ENCODE measurements around the gene AP2A2. TPM values are rescaled to one million over a fixed set of nuclear protein-coding genes. Genes with fewer than 3 reads are reported as not detected.

The AP2A2 gene
- total and polyA plus RNA-seq, 2 donors (not counting 1 experiment from before 2014, with no cell fraction given), result 53.1 to 57.0 TPM

- Histone ChIP-seq H3K4me2 (replicated peaks; ENCODE audit: low read depth, low read length, poor library complexity, severe bottlenecking) (no peak overlapping the region), H4K20me1 (ENCODE audit: control insufficient read depth, insufficient read depth, low read length, poor library complexity, severe bottlenecking) (no peaks in the 10 kb centered on the region), H3K4me3 (ENCODE audit: control extremely low read depth in 1 of 5, extremely low read depth in 1 of 5, insufficient read depth in 1 of 5, low read depth in 2 of 5, low read length in 4 of 5) (no peak overlapping the region), H2AFZ (ENCODE audit: insufficient read depth, low read depth, low read length, poor library complexity, severe bottlenecking) (no peak overlapping the region), H3K79me2 (ENCODE audit: control insufficient read depth, insufficient read depth, low read length) (no peaks in the 10 kb centered on the region), H3K27ac (ENCODE audit: low read length in 2 of 2) (no peak overlapping the region), H3K9ac (ENCODE audit: low read length) (no peak overlapping the region), H3K27me3 (replicated peaks in 1 of 4; ENCODE audit: control extremely low read depth in 1 of 4, control insufficient read depth in 3 of 4, insufficient read depth in 4 of 4, low read length in 3 of 4) (peaks cover 0 to 4% (median 0%) of the 10 kb centered on the region in 4 experiments), H3K9me3 (ENCODE audit: control extremely low read depth in 1 of 3, control insufficient read depth in 2 of 3, insufficient read depth in 1 of 3, low read length in 2 of 3) (peaks cover 0 to 7% (median 2%) of the 10 kb centered on the region in 3 donors), H3K36me3 (replicated peaks in 1 of 2; ENCODE audit: control extremely low read depth in 1 of 2, control insufficient read depth in 1 of 2, extremely low read depth in 1 of 2, insufficient read depth in 2 of 2, low read length in 1 of 2) (no peaks in the 10 kb centered on the region), H3K4me1 (ENCODE audit: control insufficient read depth in 2 of 2, insufficient read depth in 2 of 2, low read length in 2 of 2) (no peaks in the 10 kb centered on the region)
- Mint-ChIP-seq H3K27me3 (peaks cover 19% of the 10 kb centered on the region), H3K9me3 (ENCODE audit: insufficient read depth) (no peaks in the 10 kb centered on the region), H3K4me1 (no peaks in the 10 kb centered on the region), H3K27ac (no peak overlapping the region), H3K4me3 (no peak overlapping the region)
- no peak for TF ChIP-seq EZH2 (IDR thresholded peaks at IDR 0.05; ENCODE audit: borderline replicate concordance, insufficient read depth, low read depth, low read length, poor library complexity, severe bottlenecking)
- TF ChIP-seq, protein P1, sequence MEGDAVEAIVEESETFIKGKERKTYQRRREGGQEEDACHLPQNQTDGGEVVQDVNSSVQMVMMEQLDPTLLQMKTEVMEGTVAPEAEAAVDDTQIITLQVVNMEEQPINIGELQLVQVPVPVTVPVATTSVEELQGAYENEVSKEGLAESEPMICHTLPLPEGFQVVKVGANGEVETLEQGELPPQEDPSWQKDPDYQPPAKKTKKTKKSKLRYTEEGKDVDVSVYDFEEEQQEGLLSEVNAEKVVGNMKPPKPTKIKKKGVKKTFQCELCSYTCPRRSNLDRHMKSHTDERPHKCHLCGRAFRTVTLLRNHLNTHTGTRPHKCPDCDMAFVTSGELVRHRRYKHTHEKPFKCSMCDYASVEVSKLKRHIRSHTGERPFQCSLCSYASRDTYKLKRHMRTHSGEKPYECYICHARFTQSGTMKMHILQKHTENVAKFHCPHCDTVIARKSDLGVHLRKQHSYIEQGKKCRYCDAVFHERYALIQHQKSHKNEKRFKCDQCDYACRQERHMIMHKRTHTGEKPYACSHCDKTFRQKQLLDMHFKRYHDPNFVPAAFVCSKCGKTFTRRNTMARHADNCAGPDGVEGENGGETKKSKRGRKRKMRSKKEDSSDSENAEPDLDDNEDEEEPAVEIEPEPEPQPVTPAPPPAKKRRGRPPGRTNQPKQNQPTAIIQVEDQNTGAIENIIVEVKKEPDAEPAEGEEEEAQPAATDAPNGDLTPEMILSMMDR (IDR thresholded peaks at IDR 0.05), result no peak
- intact Hi-C loops (cut with micrococcal nuclease), result no loop called here
- ATAC-seq (ENCODE audit: low read depth) (no peak), DNase-seq (no peak)
- ChIA-PET POLR2A (no interaction called here), CTCF (no interaction called here)
- 94% methylated on average over 10 of the region's 16 CpGs for WGBS (ENCODE audit: insufficient coverage)
Measured at GRCh38 chr11:1057806-1058205, 132.1 kb downstream of the AP2A2 start.

DNA sequence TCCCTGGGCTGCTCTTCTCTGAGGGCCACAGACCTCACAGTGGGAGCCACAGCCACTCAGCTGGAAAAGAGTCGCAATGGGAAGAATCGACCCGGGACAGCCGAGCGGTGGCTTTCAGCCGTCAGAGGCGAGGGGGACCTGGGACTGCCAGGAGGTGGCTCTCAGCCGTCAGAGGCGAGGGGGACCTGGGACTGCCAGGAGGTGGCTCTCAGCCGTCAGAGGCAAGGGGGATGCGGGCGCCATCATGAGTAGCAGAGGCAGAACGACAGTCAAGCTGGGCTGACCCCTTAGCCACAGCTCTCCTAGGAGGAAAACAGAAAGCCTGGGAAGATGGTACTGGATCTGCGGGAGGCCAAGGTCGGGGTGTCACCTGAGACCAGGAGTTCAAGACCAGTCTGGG, 134.1 kb downstream of the AP2A2 start:
- CTCF ChIA-PET, result no interaction called here
- no peak for ATAC-seq (ENCODE audit: low read depth)
- no peak for TF ChIP-seq EZH2 (IDR thresholded peaks at IDR 0.05; ENCODE audit: borderline replicate concordance, insufficient read depth, low read depth, low read length, poor library complexity, severe bottlenecking)
- TF ChIP-seq, protein P1 (IDR thresholded peaks at IDR 0.05), result no peak

More for the DNA sequence above, 134.1 kb downstream of the AP2A2 start:
- H2AFZ ChIP-seq (ENCODE audit: insufficient read depth, low read depth, low read length, poor library complexity, severe bottlenecking), result no peak overlapping the region
- H3K79me2 ChIP-seq (ENCODE audit: control insufficient read depth, insufficient read depth, low read length), result no peaks in the 10 kb centered on the region
- Mint-ChIP-seq H3K27me3 (peaks cover 24% of the 10 kb centered on the region), H3K4me1 (no peaks in the 10 kb centered on the region), H3K27ac (no peak overlapping the region), H3K4me3 (no peak overlapping the region), H3K9me3 (ENCODE audit: insufficient read depth) (no peaks in the 10 kb centered on the region)
- H3K36me3 ChIP-seq (replicated peaks in 1 of 2; ENCODE audit: control extremely low read depth in 1 of 2, control insufficient read depth in 1 of 2, extremely low read depth in 1 of 2, insufficient read depth in 2 of 2, low read length in 1 of 2), result no peaks in the 10 kb centered on the region
- no peaks in the 10 kb centered on the region for H4K20me1 ChIP-seq (ENCODE audit: control insufficient read depth, insufficient read depth, low read length, poor library complexity, severe bottlenecking)
- no peak overlapping the region for H3K27ac ChIP-seq (ENCODE audit: low read length in 2 of 2)
- peaks cover 0 to 4% (median 0%) of the 10 kb centered on the region in 4 experiments for H3K27me3 ChIP-seq (replicated peaks in 1 of 4; ENCODE audit: control extremely low read depth in 1 of 4, control insufficient read depth in 3 of 4, insufficient read depth in 4 of 4, low read length in 3 of 4)
- DNase-seq, result no peak
- H3K4me1 ChIP-seq (ENCODE audit: control insufficient read depth in 2 of 2, insufficient read depth in 2 of 2, low read length in 2 of 2), result no peaks in the 10 kb centered on the region
- WGBS (ENCODE audit: insufficient coverage), result 66% methylated on average over 15 of the region's 15 CpGs
- H3K9ac ChIP-seq (ENCODE audit: low read length), result no peak overlapping the region
- POLR2A ChIA-PET, result no interaction called here
- H3K4me3 ChIP-seq (ENCODE audit: control extremely low read depth in 1 of 5, extremely low read depth in 1 of 5, insufficient read depth in 1 of 5, low read depth in 2 of 5, low read length in 4 of 5), result no peak overlapping the region
- H3K9me3 ChIP-seq (ENCODE audit: control extremely low read depth in 1 of 3, control insufficient read depth in 2 of 3, insufficient read depth in 1 of 3, low read length in 2 of 3), result peaks cover 0 to 7% (median 2%) of the 10 kb centered on the region in 3 donors
- intact Hi-C loops (cut with micrococcal nuclease), result no loop called here
- no peak overlapping the region for H3K4me2 ChIP-seq (replicated peaks; ENCODE audit: low read depth, low read length, poor library complexity, severe bottlenecking)

Data from B cell (primary cell).